ENCODE measurements around the gene HUS1.
A peak's percentile ranks its signal among the peaks of the same experiment; 100 is the strongest.

HUS1 gene

GRCh38 chr7:47956220-47956619 is 23.2 kb downstream of the HUS1 start:
- DNase-seq (ENCODE audit: low spot score) = no peak
- no peak for TF ChIP-seq CTCF (IDR thresholded peaks at IDR 0.05; ENCODE audit: extremely low read depth, insufficient read depth, missing control alignments)
- in situ Hi-C loops (cut with MboI; ENCODE audit: low pct_unique_long_range_greater_than_20kb, low sequenced_read_pairs, unreplicated experiment) = loop anchor here (10.0 kb wide), 1 partner anchor 159 kb away; no protein-coding TSS in a partner anchor

- peak; percentile 59 for DNase-seq (ENCODE audit: low spot score)
- in situ Hi-C loops (cut with MboI; ENCODE audit: low pct_unique_long_range_greater_than_20kb, low sequenced_read_pairs, unreplicated experiment) = loop anchor here (10.0 kb wide), 1 partner anchor 160 kb away; no protein-coding TSS in a partner anchor
- TF ChIP-seq CTCF (IDR thresholded peaks at IDR 0.05; ENCODE audit: extremely low read depth, insufficient read depth, missing control alignments) = no peak
Measured at GRCh38 chr7:47954231-47954911, 25.0 kb downstream of the HUS1 start.

GRCh38 chr7:47953822-47954221 is 25.6 kb downstream of the HUS1 start:
- DNase-seq (ENCODE audit: low spot score) = peak; percentile 78
- no peak for TF ChIP-seq CTCF (IDR thresholded peaks at IDR 0.05; ENCODE audit: extremely low read depth, insufficient read depth, missing control alignments)
- in situ Hi-C loops (cut with MboI; ENCODE audit: low pct_unique_long_range_greater_than_20kb, low sequenced_read_pairs, unreplicated experiment) = loop anchor here (10.0 kb wide), 1 partner anchor 161 kb away; no protein-coding TSS in a partner anchor

- no peak for TF ChIP-seq CTCF (IDR thresholded peaks at IDR 0.05; ENCODE audit: extremely low read depth, insufficient read depth, missing control alignments)
- DNase-seq (ENCODE audit: low spot score) = no peak
- in situ Hi-C loops (cut with MboI; ENCODE audit: low pct_unique_long_range_greater_than_20kb, low sequenced_read_pairs, unreplicated experiment) = loop anchor here (10.0 kb wide), 1 partner anchor 163 kb away; no protein-coding TSS in a partner anchor
Measured at GRCh38 chr7:47952224-47952623, 27.2 kb downstream of the HUS1 start.

- DNase-seq (ENCODE audit: low spot score) = no peak
- in situ Hi-C loops (cut with MboI; ENCODE audit: low pct_unique_long_range_greater_than_20kb, low sequenced_read_pairs, unreplicated experiment) = loop anchor here (10.0 kb wide), 1 partner anchor 163 kb away; no protein-coding TSS in a partner anchor
- TF ChIP-seq CTCF (IDR thresholded peaks at IDR 0.05; ENCODE audit: extremely low read depth, insufficient read depth, missing control alignments) = no peak
Measured at GRCh38 chr7:47951374-47951773, 28.0 kb downstream of the HUS1 start.

GRCh38 chr7:47950714-47951113 is 28.7 kb downstream of the HUS1 start:
- in situ Hi-C loops (cut with MboI; ENCODE audit: low pct_unique_long_range_greater_than_20kb, low sequenced_read_pairs, unreplicated experiment) = loop anchor here (10.0 kb wide), 1 partner anchor 164 kb away; no protein-coding TSS in a partner anchor
- DNase-seq (ENCODE audit: low spot score) = no peak
- TF ChIP-seq CTCF (IDR thresholded peaks at IDR 0.05; ENCODE audit: extremely low read depth, insufficient read depth, missing control alignments) = no peak
